IPS-18c (cell line): ENCODE data around the gene ZNF22.

ENCODE experiments used
- H3K4me3 ChIP-seq: 2 replicates; pipeline ENCODE4 v1.7.0; 2013; ENCODE audit warnings: low read depth, mild to moderate bottlenecking, low read length, moderate library complexity; ENCODE audit not compliant: insufficient read depth
- H3K9me3 ChIP-seq: one replicate; pipeline ENCODE4 v1.6.1; 2013; ENCODE audit warnings: mild to moderate bottlenecking, low read length, moderate library complexity; ENCODE audit not compliant: control insufficient read depth, insufficient read depth

The ZNF22 gene

DNA sequence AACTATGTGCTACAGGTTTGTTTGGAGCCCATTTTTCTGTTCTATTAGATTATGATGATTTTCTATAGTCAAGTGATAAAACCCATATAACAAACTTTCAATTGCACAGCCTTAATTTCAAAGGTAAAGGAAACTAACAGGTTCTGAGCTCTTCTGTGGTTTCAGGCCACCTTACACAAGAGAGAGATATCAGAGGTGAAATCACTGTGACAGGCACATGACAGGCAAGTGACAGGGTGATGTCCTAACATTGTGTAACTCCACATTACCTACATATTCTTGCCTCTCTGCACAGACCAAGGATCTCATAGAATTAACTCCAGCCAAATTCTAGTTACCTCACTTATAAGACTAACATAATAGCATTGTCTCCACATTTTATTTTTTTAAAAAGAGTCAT lies 35.0 kb downstream of the ZNF22 start:
- H3K9me3 ChIP-seq, result peaks cover 2% of the 10 kb centered on the region

DNA sequence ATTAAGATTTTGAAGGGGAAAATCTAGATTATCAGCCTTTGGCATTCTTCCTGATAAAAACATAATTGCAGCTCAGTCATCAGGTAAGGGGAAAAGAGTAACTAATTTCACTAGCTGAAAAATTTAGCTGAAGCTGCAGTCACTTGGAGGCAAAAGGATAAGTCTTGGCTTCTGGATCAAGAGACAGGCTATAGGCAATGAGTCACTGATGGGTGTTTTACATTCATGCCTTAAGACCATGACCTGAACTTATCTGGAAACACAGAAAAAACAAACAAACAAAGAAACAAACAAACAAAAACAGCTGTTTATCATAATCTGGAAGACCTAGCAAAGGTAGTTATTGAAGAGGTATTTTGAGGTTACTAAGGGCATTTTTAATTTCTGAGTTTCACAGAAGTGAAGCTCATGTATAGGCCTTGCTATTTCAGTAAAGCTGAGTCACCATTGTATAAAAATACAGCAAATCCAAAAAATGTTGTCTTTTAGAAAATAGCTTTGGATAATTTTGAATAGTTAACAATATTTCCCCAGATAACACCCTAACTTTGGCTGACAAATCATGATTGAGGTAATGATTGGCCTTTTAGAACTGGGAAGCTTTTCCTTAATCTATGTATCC lies 40.3 kb downstream of the ZNF22 start:
- H3K9me3 ChIP-seq, result no peaks in the 10 kb centered on the region
- H3K4me3 ChIP-seq, result no peak overlapping the region

More for the DNA sequence above, 35.0 kb downstream of the ZNF22 start:
- H3K4me3 ChIP-seq, result no peak overlapping the region

DNA sequence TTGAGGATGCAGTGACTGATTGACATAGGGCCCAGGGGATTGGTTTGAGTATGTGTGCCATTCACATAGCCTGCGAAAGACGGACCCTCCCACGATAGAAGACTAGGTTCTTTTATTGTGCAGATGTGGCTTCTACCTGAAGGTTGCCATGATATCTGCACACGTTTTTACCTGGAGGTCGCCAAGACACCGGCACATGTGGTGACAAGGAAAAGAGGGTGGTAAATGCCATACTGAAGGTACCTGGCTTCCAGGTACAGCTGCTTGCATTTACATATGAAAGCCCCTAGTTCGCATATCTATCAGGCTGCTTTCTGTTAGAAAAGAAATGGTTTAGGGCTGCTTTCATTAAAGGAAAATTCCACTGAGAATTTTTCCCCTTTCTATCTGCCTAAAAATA lies 43.6 kb downstream of the ZNF22 start:
- H3K9me3 ChIP-seq, result no peaks in the 10 kb centered on the region
- H3K4me3 ChIP-seq, result no peak overlapping the region

DNA sequence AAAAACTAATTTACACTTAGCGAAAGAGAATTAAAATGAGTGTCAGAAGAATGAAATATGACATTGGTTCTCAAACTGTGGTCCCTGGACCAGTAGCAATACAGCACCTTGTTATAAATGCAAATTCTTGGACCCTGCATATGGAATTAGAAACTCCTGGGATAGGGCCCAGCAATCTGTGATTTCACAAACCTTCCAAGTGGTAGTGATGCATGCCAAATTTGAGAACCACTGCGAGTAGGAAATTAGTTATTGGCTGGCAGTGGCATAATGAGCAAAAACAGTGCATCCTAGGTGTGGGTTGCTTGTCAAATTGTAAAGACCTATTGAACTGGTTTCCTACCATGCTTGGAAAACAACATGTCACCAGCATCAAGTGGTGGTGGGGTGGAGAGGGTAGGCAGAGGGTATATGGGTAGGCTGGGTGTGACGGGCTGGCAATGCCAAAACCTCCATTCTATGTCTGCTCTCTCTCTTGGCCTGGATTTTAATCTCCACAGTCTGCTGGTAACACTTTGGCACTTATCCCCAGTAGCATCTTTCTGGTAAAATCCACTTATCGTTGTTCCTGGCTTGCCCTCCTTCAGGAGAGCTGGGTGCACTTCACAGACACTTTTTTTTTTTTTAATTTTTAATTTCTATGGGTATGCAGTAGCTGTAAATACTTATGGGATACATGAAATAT lies 50.0 kb downstream of the ZNF22 start:
- no peaks in the 10 kb centered on the region for H3K9me3 ChIP-seq

DNA sequence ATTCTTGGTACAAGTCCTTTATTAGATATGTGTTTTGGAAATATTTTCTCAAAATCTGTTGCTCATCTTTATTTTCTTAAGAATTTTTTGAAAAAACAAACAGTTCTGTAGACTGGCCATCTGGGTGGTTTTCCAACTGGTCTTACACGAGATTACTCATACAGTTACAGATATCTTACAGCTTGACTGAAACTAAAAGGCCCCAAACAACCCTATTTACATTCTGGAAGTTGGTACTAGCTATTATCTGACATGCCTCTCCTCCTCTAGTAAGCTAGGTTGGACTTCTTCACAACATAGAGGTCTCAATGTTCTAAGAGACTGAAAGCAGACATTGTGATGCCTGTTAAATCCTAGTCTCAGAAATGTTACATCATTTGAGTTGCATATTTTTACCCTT lies 52.0 kb downstream of the ZNF22 start:
- no peaks in the 10 kb centered on the region for H3K9me3 ChIP-seq
- no peak overlapping the region for H3K4me3 ChIP-seq

More for the DNA sequence above, 50.0 kb downstream of the ZNF22 start:
- no peak overlapping the region for H3K4me3 ChIP-seq

DNA sequence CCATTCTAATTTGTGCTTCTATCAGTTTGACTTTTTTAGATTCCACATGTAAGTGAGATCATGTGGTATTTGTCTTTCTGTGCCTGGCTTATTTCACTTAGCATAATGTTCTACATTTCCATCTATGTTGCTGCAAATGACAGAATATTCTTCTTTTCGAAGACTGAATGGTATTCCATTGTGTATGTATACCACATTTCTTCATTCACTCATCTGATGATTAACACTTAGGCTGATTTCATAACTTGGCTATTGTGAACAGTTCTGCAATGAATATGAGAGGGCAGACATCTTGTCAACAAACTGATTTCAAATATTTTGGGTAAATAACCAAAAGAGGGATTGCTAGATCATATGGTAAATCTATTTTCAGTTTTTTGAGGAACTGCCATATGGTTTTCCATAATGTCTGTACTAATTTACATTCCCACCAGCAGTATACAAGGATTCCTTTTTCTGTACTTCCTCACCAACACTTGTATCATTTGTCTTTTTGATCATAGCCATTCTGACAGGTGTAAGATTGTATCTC lies 52.9 kb downstream of the ZNF22 start:
- Histone ChIP-seq H3K9me3 (no peaks in the 10 kb centered on the region), H3K4me3 (no peak overlapping the region)
